K562 (cell line): ENCODE results near the gene ME3. TPM values are rescaled to one million over a fixed set of nuclear protein-coding genes. Genes with fewer than 3 reads are reported as not detected.

Experiments
- ATAC-seq: fragments of 200-7000 bp; cut with Tn5 transposase; 3 replicates; pipeline ENCODE4 v1.9.1; 2020; ENCODE audit warnings: moderate library complexity
- BruUV-seq: library from RNA; stranded (reverse); fragments of 400-500 nt; replicated peaks from 2 replicates; lab custom pipeline; 2021; lab: Mats Ljungman, UMichigan
- CTCF ChIA-PET: fragments of 300-600 bp; formaldehyde crosslinking; extraction: SDS; loops from one replicate; lab custom pipeline; 2021; ENCODE audit warnings: low intra/inter-chr PET ratio; lab: Yijun Ruan, JAX
- POLR2A ChIA-PET: fragments of 300-600, 350-650 bp; sonication (Branson Sonifier 250); formaldehyde crosslinking; extraction: SDS; loops from one replicate; lab custom pipeline; 2021; ENCODE audit warnings: antibody characterized with exemption, inconsistent platforms; lab: Yijun Ruan, JAX
- DNase-seq, 4 experiments: peaks; one replicate each; pipeline versions ENCODE4 v3.0.0 to v3.0.0-alpha.2; 2011 to 2018; ENCODE audit warnings: low spot score in 3 of 4, mixed read lengths in 3 of 4; ENCODE audit errors: extremely low read depth in 1 of 4
- FAIRE-seq: peaks from 2 replicates; lab custom pipeline; 2011; peaks lifted over from hg19 to GRCh38; lab: Jason Lieb, UNC
- H2AFZ ChIP-seq: 2 replicates; pipeline ENCODE4 v1.6.0; 2011; ENCODE audit warnings: low read depth, low read length, control low read depth, inconsistent platforms
- H3K27ac ChIP-seq: fragments of 200-600 bp; 3 replicates; pipeline ENCODE4 v1.8.0; 2011; ENCODE audit warnings: low read depth, mild to moderate bottlenecking, control low read depth, inconsistent platforms, low read length, moderate library complexity, mixed read lengths; ENCODE audit errors: extremely low read depth
- H3K27me3 ChIP-seq, 2 experiments: fragments of 300-600 bp in 1 of 2; 2 replicates in 1 of 2; 3 replicates in 1 of 2; pipeline versions ENCODE4 v1.6.0 to v1.8.0; 2011; ENCODE audit warnings: inconsistent platforms in 2 of 2, low read length in 2 of 2, mild to moderate bottlenecking in 1 of 2, mixed read lengths in 1 of 2, moderate library complexity in 1 of 2; ENCODE audit not compliant: control insufficient read depth in 2 of 2, insufficient read depth in 2 of 2
- H3K36me3 ChIP-seq: fragments of 300-600 bp; 3 replicates; pipeline ENCODE4 v1.8.0; 2011; ENCODE audit warnings: mild to moderate bottlenecking, low read length, inconsistent platforms; ENCODE audit not compliant: control insufficient read depth, insufficient read depth
- H3K4me1 ChIP-seq, 2 experiments: fragments of 200-600 bp in 1 of 2; replicated peaks in 1 of 2; 2 replicates in 1 of 2; 3 replicates in 1 of 2; pipeline versions ENCODE4 v1.5.1 to v1.8.0; 2011; ENCODE audit warnings: inconsistent platforms in 2 of 2, low read length in 2 of 2, mild to moderate bottlenecking in 1 of 2, mixed read lengths in 1 of 2, moderate library complexity in 1 of 2; ENCODE audit not compliant: control insufficient read depth in 2 of 2, insufficient read depth in 2 of 2
- H3K4me2 ChIP-seq: 2 replicates; pipeline ENCODE4 v1.6.1; 2011; ENCODE audit warnings: low read length, control low read depth, inconsistent platforms, mixed read lengths; ENCODE audit not compliant: insufficient read depth
- H3K4me3 ChIP-seq: fragments of 200-600 bp; sonication (generic), shearing (Covaris generic); 2 replicates; pipeline ENCODE4 v1.5.1; 2016; ENCODE audit warnings: control low read depth, inconsistent platforms
- H3K79me2 ChIP-seq: fragments of 200-600 bp; 3 replicates; pipeline ENCODE4 v1.8.0; 2011; ENCODE audit warnings: low read length, inconsistent platforms; ENCODE audit not compliant: control insufficient read depth, insufficient read depth
- H3K9ac ChIP-seq, 2 experiments: 2 replicates each; pipeline versions ENCODE4 v1.6.0 to v1.6.1; 2011; ENCODE audit warnings: low read depth in 2 of 2, low read length in 2 of 2, control low read depth in 1 of 2, inconsistent platforms in 1 of 2, mild to moderate bottlenecking in 1 of 2, mixed read lengths in 1 of 2; ENCODE audit not compliant: insufficient read depth in 1 of 2
- H3K9me1 ChIP-seq: one replicate; pipeline ENCODE4 v1.6.0; 2011; ENCODE audit warnings: inconsistent platforms, mild to moderate bottlenecking, low read length, moderate library complexity; ENCODE audit not compliant: control insufficient read depth, insufficient read depth
- H3K9me3 ChIP-seq: replicated peaks from 2 replicates; pipeline ENCODE4 v1.5.1; 2011; ENCODE audit warnings: low read depth, low read length, inconsistent platforms; ENCODE audit not compliant: control insufficient read depth, insufficient read depth
- H4K20me1 ChIP-seq: replicated peaks from 2 replicates; pipeline ENCODE4 v1.6.1; 2011; ENCODE audit warnings: low read length, inconsistent platforms, mixed read lengths; ENCODE audit not compliant: control insufficient read depth, insufficient read depth
- CBFA2T3 ChIP-seq: fragments of 450-650 bp; IDR thresholded peaks from 2 replicates; pipeline ENCODE4 v1.6.1; 2017
- NFRKB ChIP-seq: fragments of 450-650 bp; IDR thresholded peaks from 2 replicates; pipeline ENCODE4 v1.6.1; 2016; ENCODE audit warnings: low read depth
- ZNF133 ChIP-seq: fragments of 250-450 bp; sonication (Bioruptor Pico); IDR thresholded peaks from 2 replicates; pipeline ENCODE4 v1.4.0; 2020; ENCODE audit warnings: mild to moderate bottlenecking
- ZNF224 ChIP-seq: sonication (generic); formaldehyde crosslinking; IDR thresholded peaks from 2 replicates; pipeline ENCODE4 v1.8.0; 2022; ENCODE audit warnings: mild to moderate bottlenecking, missing genetic modification reagents
- WGBS: fragments of 100-300 bp; shearing (Covaris generic); methylation state at CpG from one replicate; pipeline ENCODE4 v1.1.6; 2016; ENCODE audit warnings: low coverage, mixed read lengths; ENCODE audit not compliant: insufficient coverage; ENCODE audit errors: missing lambda C conversion rate; 5-methylcytosine and 5-hydroxymethylcytosine counted together
- in situ Hi-C: fragments of 300-500 bp; cut with MboI; formaldehyde crosslinking; loops from 4 replicates; pipeline ENCODE4 v1.15.0; 2018; ENCODE audit warnings: inconsistent platforms, mixed read lengths
- intact Hi-C: fragments of 100-400 bp; cut with micrococcal nuclease; formaldehyde crosslinking; loops from 2 replicates; pipeline ENCODE4 v1.14.2; 2022
- polyA plus RNA-seq, 8 experiments: library from polyadenylated mRNA; depleted of rRNA in 4 of 8; stranded (reverse) in 5 of 8; unstranded in 3 of 8; fragments of >200 nt; fragmentation: Nextera tagmentation in 2 of 8; fragmentation: Illumina TruSeq in 1 of 8; extraction: Ambion mirVana in 2 of 8; extraction: Trizol in 1 of 8; gene quantifications; 2 replicates each; pipeline versions ENCODE4 v1.2.1 to v1.2.3, GENCODE V29; 2011 to 2014; ENCODE audit warnings: inconsistent platforms in 1 of 8, missing spikeins in 1 of 8
- total RNA-seq, 7 experiments: library from RNA; depleted of rRNA in 6 of 7; stranded (reverse); fragments of >200 nt in 6 of 7; fragmentation: Illumina TruSeq in 2 of 7; extraction: Trizol in 2 of 7; gene quantifications; 2 replicates each; pipeline versions ENCODE4 v1.2.1 to v1.2.3, GENCODE V29; 2011 to 2021; ENCODE audit warnings: low replicate concordance in 1 of 7
- TF ChIP-seq, protein P1 (sequence below): sonication (generic); formaldehyde crosslinking; IDR thresholded peaks from 2 replicates; pipeline ENCODE4 v1.8.0; 2022; ENCODE audit warnings: mild to moderate bottlenecking, missing genetic modification reagents
- TF ChIP-seq, protein P2 (sequence below), 2 experiments: fragments of 450-650 bp; IDR thresholded peaks; 2 replicates each; pipeline ENCODE4 v1.6.1; 2018; ENCODE audit warnings: mild to moderate bottlenecking in 2 of 2, low read depth in 1 of 2; ENCODE audit not compliant: partially characterized antibody in 2 of 2
- TF ChIP-seq, protein P3 (sequence below), 2 experiments: fragments of 450-650 bp; formaldehyde crosslinking in 1 of 2; IDR thresholded peaks; 2 replicates each; pipeline versions ENCODE4 v1.4.0 to v1.6.1; 2014 to 2020; ENCODE audit warnings: mild to moderate bottlenecking in 2 of 2, borderline replicate concordance in 1 of 2, low read depth in 1 of 2

ME3 gene
- total and polyA plus RNA-seq, 9 of the 15 experiments (the other 6 are each of a cell fraction or from before 2014, with no cell fraction given) = not detected

DNA sequence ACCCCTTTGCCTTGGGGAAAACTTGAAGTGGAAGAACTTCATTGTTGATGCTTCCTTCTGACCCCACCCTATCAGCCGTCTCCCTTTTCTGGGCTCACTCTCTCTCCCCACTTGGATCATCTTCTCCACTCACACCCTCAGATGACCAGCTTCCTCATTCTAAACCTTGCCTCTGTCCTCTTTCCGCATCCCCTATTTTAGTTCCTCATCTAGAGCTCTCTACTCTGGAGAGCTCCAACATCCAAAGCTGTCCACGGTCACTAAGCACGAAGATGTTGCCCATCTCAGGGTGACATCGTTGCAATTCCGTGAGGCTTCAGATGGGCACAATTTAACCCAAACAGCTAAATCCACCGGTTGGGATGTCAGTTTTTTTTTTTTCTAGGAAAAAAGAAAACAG is 31.6 kb upstream of the ME3 start:
- POLR2A ChIA-PET = interaction anchor here (0.7 to 0.8 kb wide), 2 partner anchors 18 to 46 kb away, joined by 3 to 4 read pairs; no protein-coding TSS in a partner anchor
- intact Hi-C loops = no loop called here
- peaks cover 0 to 7% of the 10 kb centered on the region in 2 experiments; a peak in 2 of 5 replicates for H3K4me1 ChIP-seq
- no peak for TF ChIP-seq CBFA2T3
- no peak for TF ChIP-seq ZNF224 (CRISPR knock-in tag)
- TF ChIP-seq, protein P1, sequence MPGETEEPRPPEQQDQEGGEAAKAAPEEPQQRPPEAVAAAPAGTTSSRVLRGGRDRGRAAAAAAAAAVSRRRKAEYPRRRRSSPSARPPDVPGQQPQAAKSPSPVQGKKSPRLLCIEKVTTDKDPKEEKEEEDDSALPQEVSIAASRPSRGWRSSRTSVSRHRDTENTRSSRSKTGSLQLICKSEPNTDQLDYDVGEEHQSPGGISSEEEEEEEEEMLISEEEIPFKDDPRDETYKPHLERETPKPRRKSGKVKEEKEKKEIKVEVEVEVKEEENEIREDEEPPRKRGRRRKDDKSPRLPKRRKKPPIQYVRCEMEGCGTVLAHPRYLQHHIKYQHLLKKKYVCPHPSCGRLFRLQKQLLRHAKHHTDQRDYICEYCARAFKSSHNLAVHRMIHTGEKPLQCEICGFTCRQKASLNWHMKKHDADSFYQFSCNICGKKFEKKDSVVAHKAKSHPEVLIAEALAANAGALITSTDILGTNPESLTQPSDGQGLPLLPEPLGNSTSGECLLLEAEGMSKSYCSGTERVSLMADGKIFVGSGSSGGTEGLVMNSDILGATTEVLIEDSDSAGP (CRISPR knock-in tag) = no peak
- TF ChIP-seq, protein P2, sequence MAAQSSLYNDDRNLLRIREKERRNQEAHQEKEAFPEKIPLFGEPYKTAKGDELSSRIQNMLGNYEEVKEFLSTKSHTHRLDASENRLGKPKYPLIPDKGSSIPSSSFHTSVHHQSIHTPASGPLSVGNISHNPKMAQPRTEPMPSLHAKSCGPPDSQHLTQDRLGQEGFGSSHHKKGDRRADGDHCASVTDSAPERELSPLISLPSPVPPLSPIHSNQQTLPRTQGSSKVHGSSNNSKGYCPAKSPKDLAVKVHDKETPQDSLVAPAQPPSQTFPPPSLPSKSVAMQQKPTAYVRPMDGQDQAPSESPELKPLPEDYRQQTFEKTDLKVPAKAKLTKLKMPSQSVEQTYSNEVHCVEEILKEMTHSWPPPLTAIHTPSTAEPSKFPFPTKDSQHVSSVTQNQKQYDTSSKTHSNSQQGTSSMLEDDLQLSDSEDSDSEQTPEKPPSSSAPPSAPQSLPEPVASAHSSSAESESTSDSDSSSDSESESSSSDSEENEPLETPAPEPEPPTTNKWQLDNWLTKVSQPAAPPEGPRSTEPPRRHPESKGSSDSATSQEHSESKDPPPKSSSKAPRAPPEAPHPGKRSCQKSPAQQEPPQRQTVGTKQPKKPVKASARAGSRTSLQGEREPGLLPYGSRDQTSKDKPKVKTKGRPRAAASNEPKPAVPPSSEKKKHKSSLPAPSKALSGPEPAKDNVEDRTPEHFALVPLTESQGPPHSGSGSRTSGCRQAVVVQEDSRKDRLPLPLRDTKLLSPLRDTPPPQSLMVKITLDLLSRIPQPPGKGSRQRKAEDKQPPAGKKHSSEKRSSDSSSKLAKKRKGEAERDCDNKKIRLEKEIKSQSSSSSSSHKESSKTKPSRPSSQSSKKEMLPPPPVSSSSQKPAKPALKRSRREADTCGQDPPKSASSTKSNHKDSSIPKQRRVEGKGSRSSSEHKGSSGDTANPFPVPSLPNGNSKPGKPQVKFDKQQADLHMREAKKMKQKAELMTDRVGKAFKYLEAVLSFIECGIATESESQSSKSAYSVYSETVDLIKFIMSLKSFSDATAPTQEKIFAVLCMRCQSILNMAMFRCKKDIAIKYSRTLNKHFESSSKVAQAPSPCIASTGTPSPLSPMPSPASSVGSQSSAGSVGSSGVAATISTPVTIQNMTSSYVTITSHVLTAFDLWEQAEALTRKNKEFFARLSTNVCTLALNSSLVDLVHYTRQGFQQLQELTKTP (IDR thresholded peaks at IDR 0.05; ENCODE audit: low read depth in 1 of 2, partially characterized antibody in 2 of 2) = no peak
- no peak for TF ChIP-seq ZNF133 (CRISPR knock-in tag)
- TF ChIP-seq NFRKB = no peak
- TF ChIP-seq, protein P3, sequence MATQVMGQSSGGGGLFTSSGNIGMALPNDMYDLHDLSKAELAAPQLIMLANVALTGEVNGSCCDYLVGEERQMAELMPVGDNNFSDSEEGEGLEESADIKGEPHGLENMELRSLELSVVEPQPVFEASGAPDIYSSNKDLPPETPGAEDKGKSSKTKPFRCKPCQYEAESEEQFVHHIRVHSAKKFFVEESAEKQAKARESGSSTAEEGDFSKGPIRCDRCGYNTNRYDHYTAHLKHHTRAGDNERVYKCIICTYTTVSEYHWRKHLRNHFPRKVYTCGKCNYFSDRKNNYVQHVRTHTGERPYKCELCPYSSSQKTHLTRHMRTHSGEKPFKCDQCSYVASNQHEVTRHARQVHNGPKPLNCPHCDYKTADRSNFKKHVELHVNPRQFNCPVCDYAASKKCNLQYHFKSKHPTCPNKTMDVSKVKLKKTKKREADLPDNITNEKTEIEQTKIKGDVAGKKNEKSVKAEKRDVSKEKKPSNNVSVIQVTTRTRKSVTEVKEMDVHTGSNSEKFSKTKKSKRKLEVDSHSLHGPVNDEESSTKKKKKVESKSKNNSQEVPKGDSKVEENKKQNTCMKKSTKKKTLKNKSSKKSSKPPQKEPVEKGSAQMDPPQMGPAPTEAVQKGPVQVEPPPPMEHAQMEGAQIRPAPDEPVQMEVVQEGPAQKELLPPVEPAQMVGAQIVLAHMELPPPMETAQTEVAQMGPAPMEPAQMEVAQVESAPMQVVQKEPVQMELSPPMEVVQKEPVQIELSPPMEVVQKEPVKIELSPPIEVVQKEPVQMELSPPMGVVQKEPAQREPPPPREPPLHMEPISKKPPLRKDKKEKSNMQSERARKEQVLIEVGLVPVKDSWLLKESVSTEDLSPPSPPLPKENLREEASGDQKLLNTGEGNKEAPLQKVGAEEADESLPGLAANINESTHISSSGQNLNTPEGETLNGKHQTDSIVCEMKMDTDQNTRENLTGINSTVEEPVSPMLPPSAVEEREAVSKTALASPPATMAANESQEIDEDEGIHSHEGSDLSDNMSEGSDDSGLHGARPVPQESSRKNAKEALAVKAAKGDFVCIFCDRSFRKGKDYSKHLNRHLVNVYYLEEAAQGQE (IDR thresholded peaks at IDR 0.05; ENCODE audit: borderline replicate concordance) = no peak
- TF ChIP-seq, protein P3 (CRISPR knock-in tag; IDR thresholded peaks at IDR 0.05; ENCODE audit: low read depth) = no peak

More for the DNA sequence above, 31.6 kb upstream of the ME3 start:
- DNase-seq = no peak
- Histone ChIP-seq H3K27ac (no peak overlapping the region), H3K9ac (no peak overlapping the region), H3K27me3 (no peaks in the 10 kb centered on the region), H3K79me2 (no peaks in the 10 kb centered on the region), H3K36me3 (no peaks in the 10 kb centered on the region), H2AFZ (no peak overlapping the region), H3K4me3 (no peak overlapping the region), H4K20me1 (no peaks in the 10 kb centered on the region), H3K9me1 (no peaks in the 10 kb centered on the region), H3K9me3 (no peaks in the 10 kb centered on the region), H3K4me2 (no peak overlapping the region)
- FAIRE-seq = no peak
- 1% methylated on average over 6 of the region's 7 CpGs for WGBS
- CTCF ChIA-PET = no interaction called here
- ATAC-seq = no peak
- no TSS peak for BruUV-seq
- in situ Hi-C loops = no loop called here
